MG63 (cell line): ENCODE measurements around the gene DNAH11. TPM values are rescaled to one million over a fixed set of nuclear protein-coding genes. Genes with fewer than 3 reads are reported as not detected.

Source experiments
- DNase-seq: peaks from one replicate; pipeline ENCODE4 v3.0.0-alpha.2; 2020
- H3K27me3 ChIP-seq: fragments of 250-450 bp; sonication (Bioruptor Pico); 2 replicates; pipeline ENCODE4 v1.5.1; 2020; ENCODE audit warnings: mild to moderate bottlenecking, moderate library complexity
- H3K36me3 ChIP-seq: fragments of 250-450 bp; sonication (Bioruptor Pico); 2 replicates; pipeline ENCODE4 v1.5.1; 2020; ENCODE audit warnings: mild to moderate bottlenecking, moderate library complexity
- H3K4me3 ChIP-seq: fragments of 250-450 bp; sonication (Bioruptor Pico); 2 replicates; pipeline ENCODE4 v1.5.1; 2020; ENCODE audit warnings: mild to moderate bottlenecking, moderate library complexity
- H3K9me3 ChIP-seq: fragments of 250-450 bp; sonication (Bioruptor Pico); 2 replicates; pipeline ENCODE4 v1.5.1; 2020; ENCODE audit warnings: mild to moderate bottlenecking, moderate library complexity
- total RNA-seq: library from RNA; depleted of rRNA; stranded (reverse); fragments of >200 nt; shearing (Covaris generic); gene quantifications from 2 replicates; pipeline ENCODE4 v1.2.3, GENCODE V29; 2014; ENCODE audit warnings: low replicate concordance

DNAH11 gene
- total RNA-seq, 1 experiment from 2014 or later = not detected

DNA sequence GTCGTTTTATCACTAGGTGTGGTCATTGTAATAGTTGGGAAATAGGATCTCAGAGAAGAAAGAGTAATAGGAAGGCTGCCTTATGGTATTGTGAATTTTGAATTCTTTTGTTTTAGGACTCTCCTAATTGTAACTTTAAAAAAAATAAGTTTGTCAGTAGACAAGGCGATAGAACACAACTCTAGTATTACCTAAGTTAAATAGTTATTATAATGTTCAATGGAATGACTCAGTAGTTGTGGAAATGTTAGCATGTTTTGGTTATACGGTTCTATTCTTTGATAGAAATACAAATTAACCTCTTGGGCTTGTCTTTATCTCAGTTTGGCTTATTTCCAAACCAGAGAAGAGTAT, 1.4 kb downstream of the DNAH11 start:
- DNase-seq = no peak
- peaks cover 8% of the 10 kb centered on the region for H3K27me3 ChIP-seq
- H3K36me3 ChIP-seq = no peaks in the 10 kb centered on the region
- H3K4me3 ChIP-seq = no peak overlapping the region
- H3K9me3 ChIP-seq = no peaks in the 10 kb centered on the region

DNA sequence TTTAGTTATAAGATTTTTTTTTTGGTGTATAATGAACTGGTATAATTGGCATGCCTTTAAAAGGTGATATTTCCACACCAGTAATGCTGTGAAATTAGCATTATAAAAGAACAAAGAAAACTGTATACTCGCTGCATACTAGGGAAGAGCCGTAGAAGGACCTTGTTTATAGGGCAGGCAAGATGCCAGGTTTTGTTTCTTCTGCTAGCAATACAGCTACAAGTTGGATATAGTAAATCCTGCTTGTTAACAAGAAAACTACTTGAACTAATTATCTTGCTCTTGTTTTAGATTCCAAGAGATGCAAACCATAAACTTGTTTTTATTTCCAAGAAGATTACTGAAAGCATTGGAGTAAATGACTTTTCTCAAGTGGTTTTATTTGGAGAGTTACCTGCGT, 1.9 kb downstream of the DNAH11 start:
- DNase-seq = no peak
- Histone ChIP-seq H3K27me3 (peaks cover 8% of the 10 kb centered on the region), H3K36me3 (no peaks in the 10 kb centered on the region), H3K4me3 (no peak overlapping the region), H3K9me3 (no peaks in the 10 kb centered on the region)

DNA sequence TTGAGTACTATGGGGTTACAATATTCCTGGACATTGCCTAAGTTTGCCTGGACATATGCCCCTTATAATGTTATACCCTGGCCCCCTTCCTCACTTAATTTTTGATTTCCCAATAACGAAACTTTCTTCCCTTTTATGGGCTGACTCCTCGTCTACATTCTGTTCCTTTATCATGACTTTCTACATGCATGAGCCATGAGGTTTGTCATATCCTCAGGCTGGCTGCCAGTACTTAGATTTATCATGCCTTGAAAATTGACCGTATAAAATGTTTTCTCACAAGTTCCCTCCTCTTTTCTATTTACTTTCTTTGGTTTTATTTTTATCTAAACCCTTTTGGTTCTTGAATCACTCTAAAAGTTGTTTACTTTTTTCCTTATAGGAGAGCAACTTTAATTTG, 4.7 kb downstream of the DNAH11 start:
- Histone ChIP-seq H3K27me3 (peaks cover 7% of the 10 kb centered on the region), H3K4me3 (no peak overlapping the region), H3K36me3 (no peaks in the 10 kb centered on the region), H3K9me3 (no peaks in the 10 kb centered on the region)
- peak; percentile 6 for DNase-seq

DNA sequence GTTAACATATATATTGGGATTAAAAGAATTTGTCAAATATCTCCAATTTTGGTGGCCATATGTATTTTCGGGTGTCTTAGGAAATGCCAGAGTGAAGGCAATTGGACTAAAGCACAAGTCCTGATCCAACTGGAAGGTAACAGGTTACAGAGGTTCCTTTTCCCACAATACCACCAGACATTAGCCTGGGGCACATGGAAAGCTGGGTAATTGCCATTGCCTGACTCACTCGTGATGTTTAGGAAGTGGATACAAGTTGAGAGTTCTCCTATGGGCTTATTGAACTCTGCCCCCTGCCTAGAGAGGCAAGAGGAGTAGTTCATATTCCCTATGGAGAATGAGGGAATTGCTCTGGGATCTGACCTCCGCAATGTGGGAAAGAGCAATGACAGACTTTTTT, 5.7 kb downstream of the DNAH11 start:
- Histone ChIP-seq H3K27me3 (peaks cover under 1% of the 10 kb centered on the region; the same call in 1 of the 2 replicates), H3K36me3 (no peaks in the 10 kb centered on the region), H3K9me3 (no peaks in the 10 kb centered on the region), H3K4me3 (no peak overlapping the region)
- peak; percentile 8 for DNase-seq

DNA sequence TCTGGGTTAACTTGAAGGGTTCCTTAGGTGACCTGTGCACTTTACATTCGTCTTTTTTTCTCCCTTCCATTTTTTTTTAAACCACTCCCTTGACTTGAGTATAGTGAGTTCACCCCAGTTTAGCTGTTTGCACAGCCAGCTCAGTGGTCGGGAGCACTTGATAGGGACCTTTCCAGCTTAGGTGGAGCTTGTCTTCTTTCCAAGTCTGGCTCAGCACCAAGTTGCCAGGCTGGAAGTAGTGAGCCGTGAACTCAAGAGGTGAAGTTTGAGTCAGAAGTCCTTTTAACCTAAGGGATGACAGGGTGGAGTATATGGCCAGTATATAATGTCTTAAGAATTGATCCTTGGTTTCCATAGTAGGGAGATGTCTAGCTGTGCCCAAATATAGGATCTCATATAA, 7.2 kb downstream of the DNAH11 start:
- no peaks in the 10 kb centered on the region for H3K27me3 ChIP-seq
- no peaks in the 10 kb centered on the region for H3K9me3 ChIP-seq
- no peak for DNase-seq
- H3K36me3 ChIP-seq = no peaks in the 10 kb centered on the region
- H3K4me3 ChIP-seq = no peak overlapping the region

DNA sequence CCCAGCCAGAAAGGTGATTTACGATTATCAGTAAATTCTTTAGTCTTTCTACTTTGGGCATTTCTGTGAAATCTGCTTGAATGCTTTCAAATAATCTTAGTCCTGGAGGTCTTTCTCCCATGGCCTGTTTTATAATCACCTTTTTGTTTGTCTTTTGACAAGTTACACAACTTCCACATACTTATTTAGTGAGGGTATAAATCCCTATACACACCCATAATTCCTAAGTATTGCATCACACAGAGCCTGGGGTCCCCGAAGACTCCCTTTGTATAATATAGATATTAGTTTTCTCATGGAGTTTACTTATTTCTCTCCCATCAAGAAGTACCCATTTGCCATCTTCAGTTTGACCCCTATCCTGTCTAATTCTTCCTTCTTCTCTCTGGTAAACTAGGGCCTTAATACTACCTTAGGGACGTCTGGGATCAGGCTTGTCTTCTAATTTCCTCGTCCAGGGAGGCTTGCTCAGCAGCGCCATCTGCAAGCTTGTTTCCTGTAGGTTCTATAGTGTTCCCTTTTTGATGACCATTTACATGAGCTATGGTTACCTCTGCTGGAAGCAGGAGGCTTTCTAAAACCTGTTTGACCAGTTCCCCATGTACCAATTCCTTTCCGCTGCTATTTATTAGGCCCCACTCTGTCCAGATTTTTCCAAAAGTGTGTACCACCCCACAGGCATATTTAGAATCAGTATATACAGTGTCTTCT, 8.1 kb downstream of the DNAH11 start:
- no peak for DNase-seq
- Histone ChIP-seq H3K4me3 (no peak overlapping the region), H3K36me3 (no peaks in the 10 kb centered on the region), H3K27me3 (no peaks in the 10 kb centered on the region), H3K9me3 (no peaks in the 10 kb centered on the region)

DNA sequence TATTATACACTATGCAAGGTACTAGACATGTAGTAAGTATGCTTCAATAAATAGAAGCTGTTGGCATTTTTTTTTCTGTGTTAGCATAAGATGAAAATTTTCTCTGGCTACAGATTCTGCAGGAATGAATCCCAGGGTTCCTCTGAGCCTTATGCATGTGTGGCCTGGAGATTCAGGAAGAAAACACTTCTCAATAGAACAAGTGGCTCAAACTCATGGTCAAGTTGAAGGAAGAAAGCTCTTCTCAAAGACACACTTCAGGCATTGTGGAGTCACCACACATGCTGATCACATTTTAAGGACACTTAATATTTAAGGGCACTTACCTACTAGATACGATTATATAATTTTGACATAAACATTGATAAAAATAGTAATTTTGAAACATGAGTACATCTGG, 19.5 kb downstream of the DNAH11 start:
- Histone ChIP-seq H3K27me3 (no peaks in the 10 kb centered on the region), H3K9me3 (no peaks in the 10 kb centered on the region), H3K36me3 (no peaks in the 10 kb centered on the region), H3K4me3 (no peak overlapping the region)
- no peak for DNase-seq

DNA sequence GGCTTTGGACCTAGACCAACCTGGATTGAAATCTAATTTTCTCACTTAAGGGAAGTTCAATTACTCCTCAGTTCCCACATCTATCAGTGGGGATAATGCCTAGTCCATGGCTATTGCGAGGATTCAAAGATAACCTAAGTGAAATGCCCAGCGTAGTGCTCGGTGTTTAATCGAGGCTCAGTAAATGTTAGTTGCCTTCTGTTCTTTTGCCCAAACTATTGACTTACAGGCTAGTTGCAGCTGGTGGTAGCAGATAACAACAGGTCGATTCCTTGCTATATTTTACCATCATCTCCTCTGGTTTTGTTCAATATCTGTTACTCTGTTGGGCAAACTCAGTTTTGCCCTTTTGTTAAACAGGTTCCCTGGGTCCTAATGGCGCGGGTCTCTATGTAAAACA, 22.8 kb downstream of the DNAH11 start:
- Histone ChIP-seq H3K9me3 (no peaks in the 10 kb centered on the region), H3K27me3 (no peaks in the 10 kb centered on the region), H3K4me3 (no peak overlapping the region), H3K36me3 (no peaks in the 10 kb centered on the region)
- no peak for DNase-seq

DNA sequence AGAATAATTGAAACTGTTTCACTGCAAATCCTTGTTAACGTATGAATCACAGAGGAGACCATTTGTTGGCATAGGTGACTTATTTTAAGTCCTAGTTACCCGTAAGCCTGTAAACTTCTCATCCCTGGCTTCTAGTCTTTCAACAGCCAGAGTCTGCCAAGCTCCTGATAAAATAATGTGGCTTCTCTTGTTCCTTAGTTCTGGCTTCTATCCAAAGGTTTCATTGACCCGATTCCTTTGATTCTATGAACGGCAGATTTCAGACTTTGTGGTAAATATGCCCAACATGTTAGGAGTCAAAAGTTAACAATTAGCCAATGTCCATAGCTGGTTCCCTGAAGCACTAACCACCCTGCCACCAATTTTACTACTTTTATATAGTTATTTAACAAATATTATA, 23.3 kb downstream of the DNAH11 start:
- no peak for DNase-seq
- Histone ChIP-seq H3K27me3 (no peaks in the 10 kb centered on the region), H3K4me3 (no peak overlapping the region), H3K9me3 (no peaks in the 10 kb centered on the region), H3K36me3 (no peaks in the 10 kb centered on the region)

DNA sequence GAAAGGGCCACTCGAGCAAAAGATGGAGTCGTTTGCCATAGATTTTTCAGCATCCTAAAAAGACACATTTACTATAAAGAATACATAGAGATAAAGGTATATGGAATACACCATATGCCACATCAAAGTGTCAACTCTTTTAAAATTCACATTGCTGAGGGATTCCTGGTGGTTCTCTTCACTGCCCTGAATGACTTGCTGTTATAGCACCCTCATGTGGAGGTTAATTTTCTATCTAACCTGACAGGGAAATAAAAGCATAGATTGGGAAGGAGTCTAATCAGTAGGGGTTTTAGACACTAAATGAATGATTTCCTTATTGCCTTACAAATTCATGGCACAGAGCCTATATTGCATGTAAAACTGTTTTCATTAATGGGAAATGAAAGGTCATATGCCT, 25.9 kb downstream of the DNAH11 start:
- DNase-seq = no peak
- no peaks in the 10 kb centered on the region for H3K9me3 ChIP-seq
- H3K36me3 ChIP-seq = no peaks in the 10 kb centered on the region
- no peak overlapping the region for H3K4me3 ChIP-seq
- no peaks in the 10 kb centered on the region; the same call in 1 of the 2 replicates for H3K27me3 ChIP-seq

DNA sequence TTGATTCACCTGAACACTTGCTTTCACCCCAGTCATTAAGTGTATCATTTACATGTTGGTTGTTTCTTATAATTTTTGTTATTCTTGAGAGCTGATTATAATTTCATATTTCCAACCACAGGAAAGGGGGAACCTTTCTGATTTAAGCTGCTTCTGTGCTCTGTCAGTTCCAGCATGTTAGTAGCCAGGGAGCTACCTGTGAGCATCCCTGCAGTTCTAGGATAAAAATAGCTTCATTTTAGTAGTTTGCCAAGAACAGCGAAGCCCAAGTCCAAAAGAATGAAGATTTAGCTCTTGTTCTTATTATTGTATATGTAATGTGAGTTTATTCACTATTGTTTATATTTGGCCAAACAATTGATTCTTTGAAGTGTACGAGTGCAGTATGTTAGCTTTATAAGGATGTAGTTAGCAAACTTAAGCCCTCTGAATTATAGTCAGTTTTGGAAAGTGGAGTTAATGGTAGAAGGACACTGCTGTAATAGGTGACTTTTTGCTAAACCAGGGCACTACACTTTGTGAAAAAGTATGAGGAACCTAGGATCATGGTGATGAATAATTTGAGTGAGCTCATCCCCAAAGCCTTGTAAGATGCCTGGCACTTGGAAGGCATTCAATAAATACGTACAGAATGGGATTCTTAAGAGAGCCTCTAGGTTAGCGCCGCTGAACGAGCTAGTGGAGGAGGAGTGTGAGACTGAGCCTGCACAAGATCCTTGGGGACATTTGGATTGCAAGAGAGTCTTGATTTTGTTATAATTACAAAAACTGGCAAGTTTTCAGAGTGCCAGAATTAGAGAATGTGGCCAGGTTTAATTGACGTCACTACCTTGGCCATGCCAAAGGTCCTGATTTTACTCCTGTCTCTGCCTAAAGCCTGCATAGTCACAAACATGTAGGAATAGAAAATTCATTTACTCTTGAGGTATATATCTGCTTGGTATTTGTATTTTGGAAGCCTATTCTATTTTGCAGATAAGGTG, 29.8 kb downstream of the DNAH11 start:
- Histone ChIP-seq H3K36me3 (no peaks in the 10 kb centered on the region), H3K27me3 (no peaks in the 10 kb centered on the region; the same call in 1 of the 2 replicates), H3K9me3 (no peaks in the 10 kb centered on the region), H3K4me3 (no peak overlapping the region)
- no peak for DNase-seq

DNA sequence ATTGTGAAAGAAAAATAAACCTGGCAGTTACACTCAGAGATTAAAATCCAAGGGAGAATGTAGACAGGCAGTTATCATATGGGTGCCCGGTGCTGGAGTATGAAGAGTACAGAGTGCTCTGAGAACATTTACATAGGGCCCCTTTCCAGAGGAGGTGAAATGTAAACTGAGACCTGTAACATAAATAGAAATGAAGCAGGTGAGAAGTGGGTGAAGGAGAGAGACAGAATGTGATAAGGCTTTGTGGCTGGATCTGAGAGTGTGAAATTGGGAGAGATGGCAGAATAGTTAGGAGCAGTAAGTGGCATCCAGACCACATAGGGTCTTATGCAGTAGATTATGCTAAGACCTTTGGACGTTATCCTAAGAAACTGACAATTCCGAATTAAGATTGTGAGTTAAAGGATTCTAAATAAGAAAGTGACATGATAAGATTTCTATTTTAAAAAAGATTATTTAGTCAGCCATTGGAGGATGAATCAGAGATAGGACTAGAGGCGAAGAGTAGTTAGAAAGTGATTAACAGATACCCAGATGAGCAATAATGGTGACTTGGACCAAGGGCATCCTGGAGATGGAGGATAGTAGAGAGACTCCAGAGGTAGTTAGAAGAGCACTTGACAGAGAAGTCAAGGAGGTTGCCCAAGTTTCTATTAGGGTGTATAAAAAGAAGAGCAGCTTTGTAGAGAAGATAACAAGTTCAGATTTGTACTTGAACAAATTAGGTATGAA, 36.7 kb downstream of the DNAH11 start:
- H3K36me3 ChIP-seq = no peaks in the 10 kb centered on the region
- no peaks in the 10 kb centered on the region for H3K27me3 ChIP-seq
- DNase-seq = no peak
- no peaks in the 10 kb centered on the region for H3K9me3 ChIP-seq
- H3K4me3 ChIP-seq = no peak overlapping the region

DNA sequence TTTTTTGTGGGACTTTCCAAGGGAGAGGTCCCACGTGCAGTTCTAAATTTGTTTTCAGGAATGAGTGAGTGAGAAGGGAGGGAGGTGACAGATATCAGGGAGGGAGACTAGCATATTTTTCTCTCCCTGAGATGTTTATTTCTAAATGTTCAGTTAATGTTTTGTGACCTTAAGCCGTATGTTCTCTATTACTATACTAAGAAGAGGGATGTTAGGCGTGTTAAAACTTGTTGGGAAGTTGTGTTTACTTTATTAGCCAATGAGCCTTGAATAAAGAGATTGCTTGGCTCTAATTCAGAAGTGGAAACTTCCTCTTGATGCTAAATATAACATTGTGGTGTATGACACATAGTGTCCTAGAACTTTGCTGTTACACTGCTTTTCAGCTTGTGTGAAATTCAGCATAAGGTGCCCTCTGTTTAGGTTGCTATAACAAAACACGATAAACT, 37.3 kb downstream of the DNAH11 start:
- DNase-seq = no peak

DNA sequence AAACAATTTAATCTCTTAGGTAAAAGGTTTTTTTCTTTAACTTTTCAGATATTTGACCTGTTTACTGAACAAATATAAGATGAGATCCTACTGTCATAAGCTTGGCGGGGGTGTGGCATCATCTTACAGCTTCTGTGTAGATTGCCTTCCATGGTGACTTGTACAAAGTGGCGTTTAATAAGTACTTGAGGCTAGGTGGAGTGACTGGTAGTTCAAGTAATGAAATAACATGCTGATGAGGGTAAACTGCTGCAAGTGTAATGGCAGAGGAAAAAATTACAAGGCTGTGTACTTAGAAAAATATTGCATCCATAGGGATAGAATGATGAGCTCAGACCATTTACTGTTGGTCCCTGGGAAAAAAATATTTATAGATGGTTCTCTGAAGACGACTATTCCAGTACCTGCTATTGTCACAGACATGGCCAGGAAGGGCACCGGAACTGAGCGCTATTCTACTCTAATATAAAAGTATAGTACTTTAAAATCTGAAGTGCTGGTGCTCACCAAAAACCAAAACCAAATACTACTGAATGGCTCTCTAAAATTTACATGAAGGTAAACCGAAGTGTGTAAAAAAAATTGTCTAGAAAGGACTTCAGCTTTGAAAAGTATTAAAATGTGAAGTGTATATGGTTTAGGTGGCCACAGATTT, 42.4 kb downstream of the DNAH11 start:
- H3K4me3 ChIP-seq = no peak overlapping the region
- no peaks in the 10 kb centered on the region for H3K36me3 ChIP-seq
- H3K27me3 ChIP-seq = no peaks in the 10 kb centered on the region
- DNase-seq = no peak
- no peaks in the 10 kb centered on the region for H3K9me3 ChIP-seq

More for the DNA sequence above, 37.3 kb downstream of the DNAH11 start:
- Histone ChIP-seq H3K4me3 (no peak overlapping the region), H3K36me3 (no peaks in the 10 kb centered on the region), H3K9me3 (no peaks in the 10 kb centered on the region), H3K27me3 (no peaks in the 10 kb centered on the region)

DNA sequence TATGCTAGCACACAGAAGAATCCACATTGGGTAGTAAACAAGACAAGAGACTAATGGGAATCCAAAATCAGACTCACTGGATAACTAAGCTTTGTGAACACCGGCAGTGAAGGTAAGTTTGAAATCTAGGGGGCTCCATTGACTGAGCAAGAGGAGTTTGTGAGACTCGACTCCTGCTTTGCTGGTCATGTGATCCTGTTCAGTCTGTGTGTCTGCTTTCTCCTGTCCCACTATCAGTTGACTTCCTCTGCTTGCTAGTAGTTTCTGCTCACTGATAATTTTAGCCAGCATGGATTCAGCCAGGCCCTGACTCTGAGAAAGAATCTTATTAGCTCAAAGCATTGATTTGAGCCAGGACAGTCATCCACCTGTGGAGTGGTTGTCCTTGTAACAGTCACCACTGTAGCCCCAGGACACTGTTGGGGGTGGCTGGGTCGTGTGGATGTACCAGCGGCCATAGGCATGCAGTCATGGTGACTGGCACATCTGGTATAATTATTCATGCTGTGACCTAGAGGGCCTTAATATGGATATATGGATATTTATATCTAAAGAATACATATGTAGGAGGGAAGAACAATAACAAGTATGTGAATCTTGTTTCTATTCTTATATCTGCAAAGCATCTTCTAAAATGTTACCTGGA, 44.4 kb downstream of the DNAH11 start:
- H3K27me3 ChIP-seq = no peaks in the 10 kb centered on the region
- no peaks in the 10 kb centered on the region for H3K36me3 ChIP-seq
- H3K4me3 ChIP-seq = no peak overlapping the region
- DNase-seq = no peak
- no peaks in the 10 kb centered on the region for H3K9me3 ChIP-seq

DNA sequence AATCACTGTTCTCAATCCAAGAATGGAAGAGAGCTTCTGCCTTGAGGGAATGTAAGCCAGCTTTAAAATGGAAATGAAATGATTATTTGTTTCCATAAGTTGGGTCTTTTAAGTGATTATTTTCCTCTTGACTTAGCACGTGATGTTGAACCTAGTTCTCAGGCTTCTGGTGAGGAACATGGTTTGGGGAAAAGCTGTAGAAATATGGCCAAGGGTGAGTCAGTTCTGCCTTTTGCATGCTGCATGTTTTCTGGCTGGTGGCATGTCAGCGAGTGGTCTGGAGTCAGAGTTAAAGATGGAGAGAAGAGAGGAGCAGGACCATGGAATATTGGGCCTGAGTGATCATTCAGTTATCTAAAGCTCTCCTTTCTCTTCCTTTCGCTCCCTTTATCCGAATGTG, 54.0 kb downstream of the DNAH11 start:
- no peak for DNase-seq
- Histone ChIP-seq H3K9me3 (no peaks in the 10 kb centered on the region), H3K36me3 (no peaks in the 10 kb centered on the region), H3K4me3 (no peak overlapping the region), H3K27me3 (no peaks in the 10 kb centered on the region)
